Measurements from ENCODE around the gene PTPRM.

Gene PTPRM

GRCh38 chr18:8133888-8134287 lies 566.8 kb downstream of the PTPRM start:
- no peak for DNase-seq

- no peak for DNase-seq
These were observed 572.0 kb downstream of the PTPRM start for GRCh38 chr18:8139127-8139527.

- no peak for DNase-seq
These were observed 572.8 kb downstream of the PTPRM start for GRCh38 chr18:8139891-8140406.

GRCh38 chr18:8140841-8141501 lies 573.9 kb downstream of the PTPRM start:
- no peak for DNase-seq

- DNase-seq: no peak
These were observed 575.1 kb downstream of the PTPRM start for GRCh38 chr18:8142131-8142711.

- no peak for DNase-seq
These were observed 575.8 kb downstream of the PTPRM start for GRCh38 chr18:8142932-8143331.

- DNase-seq: no peak
These were observed 584.1 kb downstream of the PTPRM start for GRCh38 chr18:8151181-8151580.

- DNase-seq: no peak
These were observed 586.9 kb downstream of the PTPRM start for GRCh38 chr18:8153887-8154583.

- DNase-seq: peak; percentile 91
These were observed 595.7 kb downstream of the PTPRM start for GRCh38 chr18:8162802-8163201.

GRCh38 chr18:8163286-8163959 lies 596.3 kb downstream of the PTPRM start:
- no peak for DNase-seq

- DNase-seq: no peak
These were observed 598.0 kb downstream of the PTPRM start for GRCh38 chr18:8165095-8165494.

GRCh38 chr18:8167026-8167425 lies 599.9 kb downstream of the PTPRM start:
- DNase-seq: peak; percentile 45

- no peak for DNase-seq
These were observed 600.6 kb downstream of the PTPRM start for GRCh38 chr18:8167673-8168072.

GRCh38 chr18:8169722-8170121 lies 602.6 kb downstream of the PTPRM start:
- DNase-seq: no peak

GRCh38 chr18:8174771-8175170 lies 607.7 kb downstream of the PTPRM start:
- no peak for DNase-seq

- no peak for DNase-seq
These were observed 608.5 kb downstream of the PTPRM start for GRCh38 chr18:8175501-8176061.

GRCh38 chr18:8176109-8176508 lies 609.0 kb downstream of the PTPRM start:
- DNase-seq: no peak

GRCh38 chr18:8176554-8176953 lies 609.4 kb downstream of the PTPRM start:
- DNase-seq: no peak

- DNase-seq: peak; percentile 10
These were observed 610.4 kb downstream of the PTPRM start for GRCh38 chr18:8177330-8178016.

- no peak for DNase-seq
These were observed 619.3 kb downstream of the PTPRM start for GRCh38 chr18:8186413-8186812.

GRCh38 chr18:8188184-8188583 lies 621.1 kb downstream of the PTPRM start:
- no peak for DNase-seq

- DNase-seq: no peak
These were observed 623.9 kb downstream of the PTPRM start for GRCh38 chr18:8190980-8191379.

- no peak for DNase-seq
These were observed 627.3 kb downstream of the PTPRM start for GRCh38 chr18:8194431-8194830.
